NT2/D1 (cell line): ENCODE results near the gene ARL15.

Experiments used
- SUZ12 ChIP-seq: IDR thresholded peaks from 2 replicates; pipeline ENCODE4 v1.6.1; 2011; ENCODE audit not compliant: insufficient read length, insufficient read depth; ENCODE audit errors: extremely low read depth
- YY1 ChIP-seq: IDR thresholded peaks from 2 replicates; pipeline ENCODE4 v1.6.1; 2011; ENCODE audit not compliant: insufficient read length, insufficient read depth
- ZNF274 ChIP-seq: IDR thresholded peaks from 2 replicates; pipeline ENCODE4 v1.6.1; 2011; ENCODE audit warnings: mild to moderate bottlenecking, low read depth, low read length

DNA sequence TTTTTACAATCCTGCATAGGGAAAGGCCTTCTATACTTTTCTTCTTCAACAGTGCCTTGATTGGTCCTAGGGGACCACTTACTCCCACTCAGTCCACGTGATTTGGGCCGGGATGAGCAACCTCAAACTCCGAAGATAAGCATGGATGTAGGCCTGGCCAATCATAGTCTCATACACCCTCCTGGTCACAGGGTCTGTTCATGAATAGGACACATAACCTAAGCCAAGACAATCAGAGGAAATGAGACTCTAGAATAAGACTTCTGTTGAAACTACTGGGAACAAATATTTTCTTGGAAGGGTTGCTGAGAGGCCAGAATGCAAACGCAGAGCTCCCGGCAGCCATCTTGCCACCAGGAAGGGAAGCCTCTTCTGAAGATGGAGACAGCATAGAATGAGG is 68.1 kb downstream of the ARL15 start:
- TF ChIP-seq YY1 (no peak), SUZ12 (no peak), ZNF274 (no peak)
